Smooth muscle cell (in vitro differentiated cells): ENCODE data around the gene NKD1. TPM values are rescaled to one million over a fixed set of nuclear protein-coding genes. Genes with fewer than 3 reads are reported as not detected.

ENCODE experiments used
- DNase-seq: peaks from one replicate; lab custom pipeline; 2025; ENCODE audit not compliant: unreplicated experiment; lab: John Stamatoyannopoulos, UW
- H2AFZ ChIP-seq: fragments of 200-600 bp; sonication (generic); 2 replicates; pipeline ENCODE4 v1.6.0; 2016; ENCODE audit warnings: antibody characterized with exemption, low read depth, mild to moderate bottlenecking
- H3F3A ChIP-seq: fragments of 200-600 bp; sonication (generic); 2 replicates; pipeline ENCODE4 v1.6.0; 2017; ENCODE audit warnings: antibody characterized with exemption, low read depth
- H3K27ac ChIP-seq: fragments of 200-600 bp; sonication (generic); 2 replicates; pipeline ENCODE4 v1.5.1; 2016; ENCODE audit warnings: low read depth, mild to moderate bottlenecking
- H3K27me3 ChIP-seq: fragments of 200-600 bp; sonication (generic); 2 replicates; pipeline ENCODE4 v1.6.1; 2016; ENCODE audit warnings: low read depth, mild to moderate bottlenecking
- H3K36me3 ChIP-seq: fragments of 200-600 bp; sonication (generic); 2 replicates; pipeline ENCODE4 v1.5.1; 2016; ENCODE audit warnings: low read depth
- H3K4me1 ChIP-seq: fragments of 200-600 bp; sonication (generic); 2 replicates; pipeline ENCODE4 v1.5.1; 2016; ENCODE audit warnings: low read depth
- H3K4me2 ChIP-seq: fragments of 200-600 bp; sonication (generic); 2 replicates; pipeline ENCODE4 v1.6.0; 2016; ENCODE audit warnings: mild to moderate bottlenecking
- H3K4me3 ChIP-seq: fragments of 200-600 bp; sonication (generic); 2 replicates; pipeline ENCODE4 v1.5.1; 2016; ENCODE audit warnings: mild to moderate bottlenecking
- H3K79me2 ChIP-seq: fragments of 200-600 bp; sonication (generic); 2 replicates; pipeline ENCODE4 v1.6.0; 2016; ENCODE audit warnings: low read depth, mild to moderate bottlenecking
- H3K9ac ChIP-seq: fragments of 200-600 bp; sonication (generic); 2 replicates; pipeline ENCODE4 v1.6.0; 2016; ENCODE audit warnings: low read depth
- H3K9me3 ChIP-seq: fragments of 200-600 bp; sonication (generic); replicated peaks from 2 replicates; pipeline ENCODE4 v1.5.1; 2016; ENCODE audit warnings: low read depth
- H4K20me1 ChIP-seq: fragments of 200-600 bp; sonication (generic); 2 replicates; pipeline ENCODE4 v1.6.0; 2016; ENCODE audit warnings: low read depth
- CTCF ChIP-seq: fragments of 200-600 bp; sonication (generic); IDR thresholded peaks from 2 replicates; pipeline ENCODE4 v1.5.1; 2017; ENCODE audit warnings: borderline replicate concordance, mild to moderate bottlenecking, antibody characterized with exemption; ENCODE audit not compliant: insufficient read depth, poor library complexity, severe bottlenecking
- WGBS: methylation state at CpG from one replicate; pipeline ENCODE4 v1.1.7; 2016; ENCODE audit warnings: low lambda C conversion rate; 5-methylcytosine and 5-hydroxymethylcytosine counted together
- polyA plus RNA-seq: library from polyadenylated mRNA; unstranded; fragments of >200 nt; fragmentation: Nextera tagmentation; extraction: Ambion mirVana; gene quantifications from 2 replicates; pipeline ENCODE4 v1.2.1, GENCODE V29; 2016
- total RNA-seq: library from RNA; depleted of rRNA; stranded (reverse); fragments of >200 nt; gene quantifications from 2 replicates; pipeline ENCODE4 v1.2.3, GENCODE V29; 2014

NKD1 gene
- total and polyA plus RNA-seq, 2 experiments from 2014 or later, result 4.5 to 18.8 TPM

- DNase-seq, result no peak
- TF ChIP-seq CTCF, result no peak
- 93% methylated on average over 10 of the region's 10 CpGs for WGBS
- Histone ChIP-seq H3K4me3 (no peak overlapping the region), H3K9me3 (no peaks in the 10 kb centered on the region), H2AFZ (no peak overlapping the region), H3K27ac (no peak overlapping the region), H3F3A (peaks cover 9% of the 10 kb centered on the region), H3K27me3 (no peaks in the 10 kb centered on the region), H3K79me2 (no peaks in the 10 kb centered on the region), H4K20me1 (no peaks in the 10 kb centered on the region), H3K36me3 (no peaks in the 10 kb centered on the region), H3K9ac (no peak overlapping the region), H3K4me1 (peaks cover 22% of the 10 kb centered on the region), H3K4me2 (no peak overlapping the region)
These were observed 64.0 kb downstream of the NKD1 start for GRCh38 chr16:50611995-50612848.

- H3K4me2 ChIP-seq, result peak overlapping the region; percentile 23
- H3F3A ChIP-seq, result peaks cover 9% of the 10 kb centered on the region
- no peak for TF ChIP-seq CTCF
These were observed 64.6 kb downstream of the NKD1 start for GRCh38 chr16:50612849-50613198.

GRCh38 chr16:50613281-50613963 is 65.2 kb downstream of the NKD1 start:
- TF ChIP-seq CTCF, result no peak
- H3K4me2 ChIP-seq, result peak overlapping the region; percentile 23
- H3K27ac ChIP-seq, result peak overlapping the region; percentile 55
- no peak for DNase-seq
- peaks cover 9% of the 10 kb centered on the region for H3F3A ChIP-seq
- no peak overlapping the region for H2AFZ ChIP-seq
- no peaks in the 10 kb centered on the region for H3K79me2 ChIP-seq
- no peaks in the 10 kb centered on the region for H3K27me3 ChIP-seq
- H3K4me3 ChIP-seq, result no peak overlapping the region
- peaks cover 20% of the 10 kb centered on the region for H3K4me1 ChIP-seq
- H3K36me3 ChIP-seq, result no peaks in the 10 kb centered on the region
- H3K9ac ChIP-seq, result no peak overlapping the region
- H4K20me1 ChIP-seq, result no peaks in the 10 kb centered on the region
- WGBS, result 37% methylated on average over 19 of the region's 20 CpGs
- H3K9me3 ChIP-seq, result no peaks in the 10 kb centered on the region

More at GRCh38 chr16:50612849-50613198, 64.6 kb downstream of the NKD1 start:
- H3K4me3 ChIP-seq, result no peak overlapping the region
- H3K9me3 ChIP-seq, result no peaks in the 10 kb centered on the region
- H3K79me2 ChIP-seq, result no peaks in the 10 kb centered on the region
- 98% methylated on average over 6 of the region's 6 CpGs for WGBS
- no peaks in the 10 kb centered on the region for H3K27me3 ChIP-seq
- H3K9ac ChIP-seq, result no peak overlapping the region
- no peak overlapping the region for H3K27ac ChIP-seq
- DNase-seq, result no peak
- no peak overlapping the region for H2AFZ ChIP-seq
- peaks cover 20% of the 10 kb centered on the region for H3K4me1 ChIP-seq
- no peaks in the 10 kb centered on the region for H3K36me3 ChIP-seq
- H4K20me1 ChIP-seq, result no peaks in the 10 kb centered on the region
